Panc1 (cell line): ENCODE measurements around the gene SUCLG2. TPM values are rescaled to one million over a fixed set of nuclear protein-coding genes. Genes with fewer than 3 reads are reported as not detected.

ENCODE experiments used
- ATAC-seq: fragments of 200-7000 bp; cut with Tn5 transposase; 2 replicates; pipeline ENCODE4 v1.9.1; 2020; ENCODE audit warnings: mild to moderate bottlenecking, moderate library complexity
- BruUV-seq: library from RNA; stranded (reverse); fragments of 400-500 nt; replicated peaks from 2 replicates; lab custom pipeline; 2021; lab: Mats Ljungman, UMichigan
- CTCF ChIA-PET: fragments of 300-600 bp; sonication (Branson Sonifier 250); formaldehyde crosslinking; loops from one replicate; lab custom pipeline; 2022; ENCODE audit warnings: antibody characterized with exemption; lab: Charles Lee
- POLR2A ChIA-PET: fragments of 300-600 bp; sonication (Branson Sonifier 250); formaldehyde crosslinking; loops from one replicate; lab custom pipeline; 2022; ENCODE audit warnings: antibody characterized with exemption; lab: Charles Lee
- DNase-seq: peaks from one replicate; pipeline ENCODE4 v3.0.0-alpha.2; 2010; ENCODE audit warnings: low read depth, low spot score
- H3K27ac ChIP-seq: 2 replicates; pipeline ENCODE4 v1.5.1; 2011; ENCODE audit warnings: mild to moderate bottlenecking, low read length, inconsistent platforms
- H3K27me3 ChIP-seq: fragments of 200-500 bp; sonication (Bioruptor generic); 2 replicates; pipeline ENCODE4 v1.6.0; 2014; ENCODE audit warnings: low read length, inconsistent platforms; ENCODE audit not compliant: control insufficient read depth, insufficient read depth
- H3K36me3 ChIP-seq: fragments of 200-500 bp; sonication (Bioruptor generic); 2 replicates; pipeline ENCODE4 v1.5.1; 2014; ENCODE audit warnings: inconsistent platforms, mild to moderate bottlenecking, low read length, moderate library complexity; ENCODE audit not compliant: control insufficient read depth, insufficient read depth
- H3K4me1 ChIP-seq: 2 replicates; pipeline ENCODE4 v1.5.1; 2011; ENCODE audit warnings: inconsistent platforms, mild to moderate bottlenecking, low read length, moderate library complexity; ENCODE audit not compliant: control insufficient read depth, insufficient read depth
- H3K4me3 ChIP-seq, 2 experiments: 2 replicates each; pipeline ENCODE4 v1.5.1; 2011 to 2012; ENCODE audit warnings: low read depth in 2 of 2, low read length in 2 of 2, mild to moderate bottlenecking in 2 of 2, inconsistent platforms in 1 of 2, moderate library complexity in 1 of 2
- H3K9me3 ChIP-seq: fragments of 200-500 bp; sonication (Bioruptor generic); 2 replicates; pipeline ENCODE4 v1.5.1; 2014; ENCODE audit warnings: low read depth, mild to moderate bottlenecking, inconsistent platforms, low read length, moderate library complexity; ENCODE audit not compliant: control insufficient read depth, insufficient read depth
- CTCF ChIP-seq: fragments of 450-650 bp; IDR thresholded peaks from 2 replicates; pipeline ENCODE4 v1.5.1; 2017; ENCODE audit warnings: mild to moderate bottlenecking
- POLR2AphosphoS5 ChIP-seq: IDR thresholded peaks from 2 replicates; pipeline ENCODE4 v1.6.1; 2012; ENCODE audit warnings: mild to moderate bottlenecking, low read depth, low read length, moderate library complexity
- REST ChIP-seq, 2 experiments: IDR thresholded peaks; 2 replicates each; pipeline ENCODE4 v1.6.1; 2011 to 2012; ENCODE audit warnings: low read depth in 2 of 2, control low read depth in 1 of 2, low read length in 1 of 2, mild to moderate bottlenecking in 1 of 2, moderate library complexity in 1 of 2; ENCODE audit not compliant: insufficient read depth in 1 of 2
- SIN3A ChIP-seq: IDR thresholded peaks from 2 replicates; pipeline ENCODE4 v1.6.1; 2012; ENCODE audit warnings: low read depth, mild to moderate bottlenecking, low read length, moderate library complexity, borderline replicate concordance; ENCODE audit not compliant: insufficient read depth
- TCF7L2 ChIP-seq: IDR thresholded peaks from 2 replicates; pipeline ENCODE4 v1.6.1; 2011; ENCODE audit warnings: mild to moderate bottlenecking, low read depth, low read length, inconsistent platforms
- in situ Hi-C: cut with HindIII; loops from 2 replicates; pipeline ENCODE4 v1.10.0; 2016; ENCODE audit warnings: low sequenced_read_pairs, low pct_unique_long_range_greater_than_20kb
- intact Hi-C: fragments of 100-400 bp; cut with micrococcal nuclease; formaldehyde crosslinking; loops from one replicate; pipeline ENCODE4 v1.10.0; 2022; ENCODE audit not compliant: unreplicated experiment
- total RNA-seq: library from RNA; stranded (reverse); gene quantifications from one replicate; pipeline ENCODE4 v1.2.1, GENCODE V29; 2021; ENCODE audit not compliant: unreplicated experiment

Gene SUCLG2
- total RNA-seq, 1 experiment from 2014 or later = 28.3 TPM

- Histone ChIP-seq H3K9me3 (no peaks in the 10 kb centered on the region), H3K36me3 (no peaks in the 10 kb centered on the region), H3K27me3 (no peaks in the 10 kb centered on the region), H3K27ac (no peak overlapping the region), H3K4me1 (no peaks in the 10 kb centered on the region), H3K4me3 (no peak overlapping the region)
- ChIA-PET POLR2A (no interaction called here), CTCF (no interaction called here)
- in situ Hi-C loops (no loop called here), intact Hi-C loops (no loop called here)
- ATAC-seq = no peak
- no TSS peak for BruUV-seq
- no peak for DNase-seq
- TF ChIP-seq TCF7L2 (no peak), REST (IDR thresholded peaks at IDR 0.05; ENCODE audit: insufficient read depth in 1 of 2, low read depth in 2 of 2, low read length in 1 of 2) (no peak), CTCF (no peak), POLR2AphosphoS5 (no peak)
These were observed 33.8 kb upstream of the SUCLG2 start for GRCh38 chr3:67688231-67688630.

GRCh38 chr3:67686069-67686468 is 31.7 kb upstream of the SUCLG2 start:
- CTCF ChIA-PET = no interaction called here

More at GRCh38 chr3:67686069-67686468, 31.7 kb upstream of the SUCLG2 start:
- DNase-seq (no peak), ATAC-seq (no peak)
- intact Hi-C loops = no loop called here
- POLR2A ChIA-PET = no interaction called here
- Histone ChIP-seq H3K27me3 (no peaks in the 10 kb centered on the region), H3K9me3 (no peaks in the 10 kb centered on the region), H3K4me3 (no peak overlapping the region), H3K4me1 (no peaks in the 10 kb centered on the region), H3K36me3 (no peaks in the 10 kb centered on the region), H3K27ac (no peak overlapping the region)
- in situ Hi-C loops = no loop called here
- TF ChIP-seq CTCF (no peak), TCF7L2 (no peak), REST (IDR thresholded peaks at IDR 0.05; ENCODE audit: insufficient read depth in 1 of 2, low read depth in 2 of 2, low read length in 1 of 2) (no peak), POLR2AphosphoS5 (no peak), SIN3A (no peak)
- BruUV-seq = no TSS peak
